HG02759 (cell line): ENCODE results near the gene UBE2Q2.
"Not testable (repeated sequence)": the region's sequence is repeated elsewhere in the genome, so short reads cannot be mapped to it uniquely, and the experiment has no call there.

Experiments used
- ATAC-seq: cut with Tn5 transposase; IDR thresholded peaks from one replicate; pipeline ENCODE4 v1.9.1; 2021; ENCODE audit warnings: mild to moderate bottlenecking, moderate library complexity; ENCODE audit not compliant: unreplicated experiment

The UBE2Q2 gene

GRCh38 chr15:75842722-75843677 lies at the start of gene UBE2Q2:
TSS of gene UBE2Q2 (plus strand) at chr15:75843447. CDS start at chr15:75843667, 220 bp downstream.
- ATAC-seq, result peak; percentile 55

DNA sequence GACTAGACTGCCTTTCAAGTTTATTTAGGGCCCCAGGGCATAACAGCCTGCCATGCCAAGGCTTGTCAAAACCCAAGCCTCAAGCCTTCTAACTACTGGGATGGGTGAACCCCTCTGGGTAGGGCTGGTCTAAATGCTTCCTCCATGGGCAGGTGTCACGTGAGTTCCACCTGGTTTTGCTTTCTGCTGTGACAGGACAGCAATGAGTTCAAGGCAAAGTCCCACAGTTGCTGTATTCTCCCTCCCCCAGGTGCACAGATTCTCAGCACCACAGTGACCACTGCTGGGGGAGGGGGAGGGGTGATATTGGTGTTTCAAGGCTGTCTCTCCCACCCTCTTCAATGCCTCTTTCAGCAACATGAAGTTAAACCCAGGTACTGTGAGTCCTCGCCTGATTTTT lies 46.9 kb upstream of the UBE2Q2 start:
- ATAC-seq, result no peak

GRCh38 chr15:75797146-75797545 lies 46.1 kb upstream of the UBE2Q2 start:
- not testable (repeated sequence) for ATAC-seq

GRCh38 chr15:75799190-75799589 lies 44.1 kb upstream of the UBE2Q2 start:
- ATAC-seq, result no peak

DNA sequence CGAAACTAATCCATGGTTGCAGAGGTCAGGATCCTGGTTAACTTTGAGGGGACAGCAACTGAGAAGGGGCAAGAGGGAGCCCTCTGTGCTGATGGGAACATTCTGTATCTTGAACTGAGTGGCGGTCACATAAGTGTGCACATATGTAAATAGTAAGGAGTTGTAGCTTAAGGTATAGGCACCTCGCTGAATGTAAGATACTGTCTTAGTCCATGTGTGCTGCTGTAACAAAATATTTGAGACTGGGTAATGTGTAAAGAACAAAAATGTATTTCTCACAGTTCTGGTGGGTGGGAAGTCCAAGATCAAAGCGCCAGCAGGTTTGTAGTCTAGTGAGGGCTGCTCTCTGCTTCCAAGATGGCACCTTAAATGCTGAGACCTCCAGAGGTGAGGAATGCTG lies 42.8 kb upstream of the UBE2Q2 start:
- not testable (repeated sequence) for ATAC-seq

DNA sequence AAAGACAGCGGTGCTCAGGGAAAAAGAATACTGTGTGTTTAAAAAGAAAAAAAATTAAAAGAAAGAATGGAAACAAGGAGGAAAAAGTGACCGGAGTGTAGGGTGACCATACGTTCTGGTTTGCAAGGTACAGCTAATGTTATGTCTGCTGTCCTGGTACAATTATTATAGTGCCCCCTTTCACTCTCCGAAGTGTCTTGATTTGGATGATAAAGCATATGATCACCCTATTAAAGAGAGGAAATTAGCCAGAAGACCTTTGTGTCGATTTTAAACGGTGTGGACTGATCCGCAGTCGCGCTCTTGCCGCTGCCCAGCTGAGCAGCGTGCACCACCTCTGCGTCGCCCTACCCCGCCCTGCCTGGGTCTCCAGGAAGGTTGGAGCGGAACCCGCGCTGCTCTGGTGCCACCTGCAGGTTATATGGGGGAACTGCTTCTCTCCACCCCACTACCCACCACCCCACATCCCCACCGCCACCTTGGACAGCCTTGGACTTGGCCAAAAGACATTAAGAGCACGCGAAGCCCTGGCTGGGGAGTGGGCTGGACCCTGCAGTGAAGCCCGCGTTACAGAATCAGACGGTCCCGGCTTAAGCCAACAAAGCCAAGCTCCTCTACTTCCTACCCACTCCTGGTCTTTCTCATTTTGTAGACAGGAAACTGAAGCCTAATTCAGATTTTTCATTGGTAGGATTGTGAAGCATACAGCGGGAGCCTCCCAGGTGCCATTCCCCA lies 41.2 kb upstream of the UBE2Q2 start:
- ATAC-seq, result peak; percentile 80

DNA sequence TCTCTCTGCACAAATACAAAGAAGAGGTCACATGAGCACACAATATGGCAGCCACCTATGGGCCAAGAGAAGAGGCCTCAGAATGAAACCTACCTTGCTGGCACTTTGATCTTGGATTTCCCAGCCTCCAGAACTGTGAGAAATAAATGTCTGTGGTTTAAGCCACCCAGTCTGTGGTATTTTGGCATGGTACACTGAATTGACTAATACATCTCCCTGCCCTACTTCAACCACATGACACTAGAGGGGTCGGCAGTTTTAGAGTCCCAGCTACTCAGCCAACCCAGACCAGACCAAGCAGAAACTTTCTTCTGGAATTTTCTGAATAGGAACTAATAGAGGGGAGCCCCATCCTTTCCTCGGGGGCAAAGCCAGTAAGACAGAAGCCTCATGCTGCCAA lies 35.8 kb upstream of the UBE2Q2 start:
- ATAC-seq, result not testable (repeated sequence)

DNA sequence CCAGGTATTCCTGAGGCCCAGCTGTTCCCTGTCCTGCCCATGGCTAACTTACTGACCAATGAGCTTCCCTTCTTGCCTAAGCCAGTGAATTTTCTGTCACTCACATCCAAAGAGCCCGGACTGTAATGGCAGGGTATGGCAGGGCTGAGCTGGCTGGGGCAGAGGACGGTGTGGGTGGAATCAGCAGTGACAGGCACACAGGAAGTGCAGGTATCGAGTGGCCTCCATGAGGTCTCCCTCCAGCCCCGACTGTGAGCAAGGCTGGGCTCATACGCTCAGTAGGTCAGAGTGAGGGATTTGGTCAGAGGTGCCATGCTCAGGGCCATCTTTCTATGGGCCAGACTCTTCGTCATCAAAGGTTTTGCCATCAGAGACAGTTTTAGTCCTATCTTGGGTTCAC lies 35.2 kb upstream of the UBE2Q2 start:
- ATAC-seq, result not testable (repeated sequence)

DNA sequence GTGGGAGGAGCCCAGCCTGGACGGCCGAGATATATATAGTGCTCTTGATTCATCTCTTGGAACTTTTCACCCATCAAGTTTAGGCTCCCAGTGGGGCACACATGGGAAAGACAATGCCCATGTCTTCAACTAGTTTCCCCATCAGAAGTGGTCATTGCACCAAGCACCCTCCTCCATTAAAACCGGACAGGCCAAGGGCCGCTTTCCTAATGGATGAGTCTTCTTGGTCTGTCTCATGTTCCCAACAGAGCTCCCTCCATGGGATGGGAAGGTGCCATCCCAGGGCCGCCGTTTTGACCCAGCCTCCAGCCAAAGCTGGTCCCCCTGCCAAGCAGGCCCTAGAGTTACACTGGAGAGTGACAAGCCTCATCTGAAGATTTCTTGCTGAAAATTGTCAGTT lies 34.7 kb upstream of the UBE2Q2 start:
- no peak for ATAC-seq

DNA sequence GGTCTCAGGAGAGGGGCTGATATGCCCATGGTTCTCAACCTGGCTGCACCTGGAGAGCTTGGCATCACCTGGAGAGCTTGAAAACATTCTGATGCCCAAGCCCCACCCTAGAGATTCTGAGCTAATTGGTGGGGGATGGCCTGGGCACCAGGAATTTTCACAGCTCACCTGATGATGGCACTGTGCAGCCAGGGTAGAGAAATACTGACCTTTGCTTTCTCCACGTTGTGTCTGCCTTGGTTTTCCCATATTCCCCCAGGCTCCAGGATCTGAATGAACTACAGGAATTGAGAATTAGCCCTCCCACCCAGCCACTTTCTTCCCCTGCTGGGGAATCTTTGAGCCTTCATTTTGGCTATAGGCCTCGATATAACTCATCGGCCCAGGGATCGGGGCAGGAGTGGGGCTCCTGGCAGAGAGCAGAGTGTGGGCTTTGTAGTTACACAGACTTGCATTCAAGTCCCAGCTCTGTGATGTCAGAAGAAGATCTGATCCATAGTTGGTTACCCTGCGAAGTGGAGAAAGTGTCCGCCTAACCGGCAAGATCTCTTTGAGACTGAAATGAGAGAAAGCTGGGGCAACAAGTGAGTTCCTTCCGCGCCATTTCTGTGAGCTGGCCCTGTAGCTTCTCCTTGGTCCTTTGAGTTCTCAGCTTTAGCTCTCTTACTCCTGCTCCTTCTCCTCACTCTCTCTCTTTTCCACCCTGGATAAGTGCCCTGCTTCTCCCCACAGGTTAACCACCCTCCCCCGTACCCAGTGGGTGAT lies 33.1 kb upstream of the UBE2Q2 start:
- no peak for ATAC-seq

DNA sequence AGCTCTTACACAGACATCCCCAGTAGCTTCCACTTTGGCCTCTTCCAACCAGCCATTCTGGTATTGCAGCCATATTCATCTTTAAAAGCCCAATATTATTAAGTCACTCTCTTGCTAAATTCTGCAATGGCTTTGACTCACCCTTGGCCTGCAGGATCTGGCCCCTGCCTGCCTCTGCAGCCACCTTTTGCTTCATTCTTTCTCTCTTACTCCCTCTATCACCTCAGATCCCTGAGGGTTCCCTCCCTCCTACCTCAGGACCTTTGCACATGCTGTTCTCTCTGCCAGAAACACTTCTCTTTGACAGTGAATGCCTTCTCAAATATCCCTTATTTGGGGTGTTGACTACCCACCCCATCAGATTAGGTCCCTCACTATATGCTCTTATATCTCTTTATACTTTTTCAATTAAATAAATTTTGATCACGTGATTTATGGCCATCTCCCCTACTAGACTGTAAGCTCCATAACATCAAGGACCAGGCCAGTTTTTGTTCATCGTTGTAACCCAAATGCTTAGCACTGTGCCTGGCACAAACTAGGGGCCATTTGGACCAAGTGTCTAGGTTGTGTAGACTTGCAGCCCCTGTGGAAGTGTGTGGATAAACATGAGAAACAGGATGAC lies 32.3 kb upstream of the UBE2Q2 start:
- ATAC-seq, result no peak

DNA sequence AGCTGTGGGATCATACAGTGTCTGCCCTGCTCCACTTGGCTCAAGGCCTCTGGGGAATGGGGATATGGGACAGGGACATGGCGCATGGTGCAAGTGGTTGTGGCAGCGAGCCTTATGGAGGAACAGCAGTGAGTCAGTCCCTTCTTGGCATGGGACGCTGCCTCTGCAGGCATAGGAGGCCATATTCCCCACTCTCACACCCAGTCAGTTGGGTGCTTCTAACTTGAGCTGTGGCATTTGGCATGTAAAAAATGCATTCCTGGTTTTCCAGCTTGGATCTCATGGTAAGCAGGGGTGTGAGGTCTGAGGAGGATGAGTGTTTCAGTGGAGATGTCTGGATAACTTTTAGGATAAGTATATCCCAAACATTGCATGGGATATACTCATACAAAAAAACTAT lies 31.6 kb upstream of the UBE2Q2 start:
- ATAC-seq, result no peak

DNA sequence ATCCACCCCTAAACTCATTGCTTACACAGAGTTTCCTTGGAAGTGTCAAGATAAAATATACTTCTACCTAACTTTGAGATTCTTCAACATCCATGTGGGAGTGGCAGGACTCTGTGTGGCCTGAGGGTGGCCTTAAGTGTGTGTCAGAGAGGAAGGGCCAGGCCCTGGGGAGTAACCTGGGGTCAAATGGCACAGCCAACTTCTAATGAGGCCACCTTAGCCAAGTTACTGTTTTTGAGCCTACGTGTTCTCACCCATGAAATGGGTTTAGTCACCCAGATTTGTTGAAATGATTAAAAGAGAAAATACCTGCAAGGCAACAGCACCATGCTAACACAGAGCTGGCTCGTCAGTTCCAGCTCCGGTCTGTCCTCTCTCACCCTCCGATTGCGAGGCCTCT lies 28.5 kb upstream of the UBE2Q2 start:
- ATAC-seq, result no peak

- no peak for ATAC-seq
Observed at GRCh38 chr15:75815811-75816719, 27.2 kb upstream of the UBE2Q2 start.

- no peak for ATAC-seq
Observed at GRCh38 chr15:75817138-75817935, 25.9 kb upstream of the UBE2Q2 start.

DNA sequence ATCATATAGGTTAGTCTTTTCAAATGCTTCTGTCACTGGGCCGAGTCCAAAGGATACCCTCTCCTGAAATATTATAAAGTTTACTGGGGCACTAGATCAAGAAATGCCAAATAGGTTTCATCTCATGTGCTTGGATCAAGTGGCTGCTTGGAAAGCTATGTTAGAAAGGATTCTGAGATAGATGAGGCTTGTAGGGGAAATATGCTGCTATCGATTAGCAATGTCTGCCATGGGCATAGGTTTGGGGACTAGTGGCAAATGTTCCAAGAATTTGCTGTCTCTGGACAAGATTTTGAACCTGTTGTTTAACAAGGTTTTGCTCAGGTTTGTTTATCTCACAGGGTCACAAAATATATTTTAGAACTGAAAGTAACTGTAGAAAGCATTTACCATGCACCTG lies 23.0 kb upstream of the UBE2Q2 start:
- ATAC-seq, result no peak

DNA sequence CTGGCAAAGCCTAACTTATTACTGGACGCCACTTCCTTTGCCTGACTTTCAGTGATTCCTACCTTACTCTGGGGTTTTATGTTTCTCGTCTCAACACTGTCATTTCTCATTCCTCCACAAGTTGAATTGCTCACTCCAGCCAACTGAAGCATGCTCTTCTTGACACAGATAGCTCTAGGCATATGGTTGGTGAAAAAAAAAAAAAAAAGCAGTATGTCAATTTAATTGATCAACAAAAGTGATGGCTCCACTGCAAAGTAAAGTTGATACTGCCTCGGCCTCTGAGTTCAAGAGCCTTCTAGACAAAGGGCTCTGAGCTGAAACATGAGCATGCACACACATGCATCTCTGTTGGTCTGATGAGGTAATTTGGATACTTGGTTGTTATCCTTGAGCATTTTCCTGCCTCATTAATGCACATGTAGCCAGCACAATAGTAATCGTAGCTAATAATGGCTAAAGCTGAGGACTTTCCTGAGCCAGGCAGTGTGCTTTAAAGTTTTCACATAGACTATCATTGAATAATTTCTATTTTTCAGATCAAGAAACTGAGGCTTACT lies 21.4 kb upstream of the UBE2Q2 start:
- ATAC-seq, result no peak

GRCh38 chr15:75822685-75823278 lies 20.5 kb upstream of the UBE2Q2 start:
- no peak for ATAC-seq
